Calu3 (cell line): ENCODE results near the gene HNRNPL. TPM values are rescaled to one million over a fixed set of nuclear protein-coding genes. Genes with fewer than 3 reads are reported as not detected.
A peak's percentile ranks its signal among the peaks of the same experiment; 100 is the strongest.
"Not testable (repeated sequence)": the region's sequence is repeated elsewhere in the genome, so short reads cannot be mapped to it uniquely, and the experiment has no call there.

Experiments used
- BruUV-seq: library from RNA; stranded (reverse); fragments of 400-500 nt; replicated peaks from 2 replicates; lab custom pipeline; 2021; lab: Mats Ljungman, UMichigan
- CTCF ChIA-PET: fragments of 300-600 bp; sonication (Branson Sonifier 250); formaldehyde crosslinking; loops from one replicate; lab custom pipeline; 2022; ENCODE audit warnings: antibody characterized with exemption; lab: Charles Lee
- DNase-seq: peaks from one replicate; pipeline ENCODE4 v3.0.0; 2022
- H3K27ac Mint-ChIP-seq: one replicate; pipeline ENCODE4 v1.8.0; 2022; ENCODE audit warnings: mixed read lengths; ENCODE audit not compliant: unreplicated experiment
- H3K27me3 Mint-ChIP-seq: one replicate; pipeline ENCODE4 v1.8.0; 2022; ENCODE audit warnings: mixed read lengths; ENCODE audit not compliant: unreplicated experiment
- H3K36me3 Mint-ChIP-seq: one replicate; pipeline ENCODE4 v1.8.0; 2022; ENCODE audit warnings: mild to moderate bottlenecking, moderate library complexity, mixed read lengths; ENCODE audit not compliant: insufficient read depth, unreplicated experiment
- H3K4me1 Mint-ChIP-seq: one replicate; pipeline ENCODE4 v1.8.0; 2022; ENCODE audit warnings: mild to moderate bottlenecking, low read depth, mixed read lengths; ENCODE audit not compliant: unreplicated experiment
- H3K4me3 Mint-ChIP-seq: one replicate; pipeline ENCODE4 v1.8.0; 2022; ENCODE audit warnings: mild to moderate bottlenecking, low read depth, moderate library complexity, mixed read lengths; ENCODE audit not compliant: unreplicated experiment
- H3K9me3 Mint-ChIP-seq: one replicate; pipeline ENCODE4 v1.8.0; 2022; ENCODE audit warnings: low read depth, mixed read lengths; ENCODE audit not compliant: unreplicated experiment
- CTCF ChIP-seq: fragments of 200-600 bp; IDR thresholded peaks from one replicate; pipeline ENCODE4 v1.8.0; 2022; ENCODE audit warnings: antibody characterized with exemption; ENCODE audit not compliant: unreplicated experiment
- intact Hi-C: fragments of 100-400 bp; cut with micrococcal nuclease; formaldehyde crosslinking; loops from one replicate; pipeline ENCODE4 v1.10.0; 2022; ENCODE audit not compliant: unreplicated experiment
- total RNA-seq: library from RNA; stranded (reverse); gene quantifications from 2 replicates; pipeline ENCODE4 v1.2.3, GENCODE V29; 2022

The HNRNPL gene
- total RNA-seq, 1 experiment from 2014 or later, result 408 TPM

DNA sequence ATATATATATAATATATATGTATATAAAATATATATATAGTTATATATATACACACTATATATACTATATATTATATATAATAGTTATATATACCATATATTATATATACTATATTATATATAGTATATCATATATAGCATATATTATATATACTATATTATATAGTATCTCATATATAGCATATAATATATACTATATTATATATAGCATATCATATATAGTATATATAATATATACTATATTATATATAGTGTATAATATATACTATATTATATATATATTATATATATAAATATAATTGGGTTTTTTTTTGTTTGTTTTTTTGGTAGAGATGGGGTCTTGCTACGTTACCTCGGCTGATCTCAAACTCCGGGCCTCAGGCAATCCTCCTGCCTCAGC, 11.6 kb upstream of the HNRNPL start:
- no peaks in the 10 kb centered on the region for H3K9me3 Mint-ChIP-seq
- CTCF ChIA-PET, result interaction anchor here (4.1 kb wide), 1 partner anchor 9 kb away, joined by 19 read pairs; no protein-coding TSS in a partner anchor
- BruUV-seq, result no TSS peak
- intact Hi-C loops, result no loop called here
- H3K36me3 Mint-ChIP-seq, result peaks cover 11% of the 10 kb centered on the region
- no peaks in the 10 kb centered on the region for H3K27me3 Mint-ChIP-seq
- no peak overlapping the region for H3K4me3 Mint-ChIP-seq
- peaks cover 37% of the 10 kb centered on the region for H3K4me1 Mint-ChIP-seq
- no peak for TF ChIP-seq CTCF
- no peak overlapping the region for H3K27ac Mint-ChIP-seq
- DNase-seq, result no peak

DNA sequence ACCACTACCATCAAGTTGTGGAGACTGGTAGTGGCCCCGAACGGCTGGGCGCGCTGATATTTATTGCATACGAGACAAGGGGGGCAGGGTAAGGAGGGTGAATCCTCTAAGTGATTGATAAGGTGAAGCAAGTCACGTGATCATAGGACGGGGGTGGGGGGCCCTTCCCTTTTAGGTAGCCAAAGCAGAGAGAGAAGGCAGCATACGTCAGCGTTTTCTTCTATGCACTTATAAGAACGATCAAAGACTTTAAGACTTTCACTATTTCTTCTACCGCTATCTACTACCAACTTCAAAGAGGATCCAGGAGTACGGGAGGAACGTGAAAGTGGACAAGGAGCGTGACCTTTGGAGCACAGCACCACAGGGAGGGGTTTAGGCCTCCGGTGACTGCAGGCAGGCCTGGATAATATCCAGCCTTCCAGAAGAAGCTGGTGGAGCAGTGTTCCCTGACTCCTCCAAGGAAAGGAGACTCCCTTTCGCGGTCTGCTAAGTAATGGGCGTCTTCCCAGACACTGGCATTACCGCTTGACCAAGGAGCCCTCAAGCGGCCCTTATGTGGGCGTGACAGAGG, 9.9 kb upstream of the HNRNPL start:
- DNase-seq, CTCF ChIA-PET, H3K4me3 Mint-ChIP-seq, H3K9me3 Mint-ChIP-seq, H3K27me3 Mint-ChIP-seq, H3K36me3 Mint-ChIP-seq, intact Hi-C loops, BruUV-seq, H3K27ac Mint-ChIP-seq: not testable (repeated sequence)
- peaks cover 23% of the 10 kb centered on the region for H3K4me1 Mint-ChIP-seq

- Mint-ChIP-seq H3K9me3 (no peaks in the 10 kb centered on the region), H3K27me3 (no peaks in the 10 kb centered on the region), H3K4me1 (peaks cover under 1% of the 10 kb centered on the region), H3K27ac (no peak overlapping the region), H3K36me3 (peaks cover 15% of the 10 kb centered on the region), H3K4me3 (no peak overlapping the region)
- no TSS peak for BruUV-seq
- no peak for TF ChIP-seq CTCF
- no peak for DNase-seq
- CTCF ChIA-PET, result no interaction called here
- intact Hi-C loops, result no loop called here
These were observed 7.0 kb upstream of the HNRNPL start for GRCh38 chr19:38856813-38857212.

DNA sequence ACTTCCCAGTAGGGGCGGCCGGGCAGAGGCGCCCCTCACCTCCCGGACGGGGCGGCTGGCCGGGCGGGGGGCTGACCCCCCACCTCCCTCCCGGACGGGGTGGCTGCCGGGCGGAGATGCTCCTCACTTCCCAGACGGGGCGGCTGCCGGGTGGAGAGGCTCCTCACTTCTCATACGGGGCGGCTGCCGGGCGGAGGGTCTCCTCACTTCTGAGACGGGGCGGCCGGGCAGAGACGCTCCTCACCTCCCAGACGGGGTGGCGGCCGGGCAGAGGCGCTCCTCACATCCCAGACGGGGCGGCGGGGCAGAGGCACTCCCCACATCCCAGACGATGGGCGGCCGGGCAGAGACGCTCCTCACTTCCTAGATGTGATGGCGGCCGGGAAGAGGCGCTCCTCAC, 6.0 kb upstream of the HNRNPL start:
- DNase-seq, CTCF ChIA-PET, H3K27ac Mint-ChIP-seq, H3K9me3 Mint-ChIP-seq, BruUV-seq, H3K4me3 Mint-ChIP-seq, intact Hi-C loops, H3K27me3 Mint-ChIP-seq: not testable (repeated sequence)
- peaks cover 11% of the 10 kb centered on the region for H3K4me1 Mint-ChIP-seq
- peaks cover 25% of the 10 kb centered on the region for H3K36me3 Mint-ChIP-seq

GRCh38 chr19:38854961-38855360, 5.2 kb upstream of the HNRNPL start:
- H3K4me3 Mint-ChIP-seq, H3K27ac Mint-ChIP-seq, H3K27me3 Mint-ChIP-seq, H3K9me3 Mint-ChIP-seq, DNase-seq, BruUV-seq, CTCF ChIA-PET: not testable (repeated sequence)
- H3K36me3 Mint-ChIP-seq, result peaks cover 33% of the 10 kb centered on the region
- intact Hi-C loops, result loop anchor here (5.0 kb wide), 1 partner anchor 32 kb away; no protein-coding TSS in a partner anchor
- H3K4me1 Mint-ChIP-seq, result peaks cover 17% of the 10 kb centered on the region

- peak overlapping the region; percentile 98 for H3K27ac Mint-ChIP-seq
- peak overlapping the region; percentile 82 for H3K4me3 Mint-ChIP-seq
- BruUV-seq, result no TSS peak
- no peak for TF ChIP-seq CTCF
- H3K9me3 Mint-ChIP-seq, result no peaks in the 10 kb centered on the region
- peaks cover 14% of the 10 kb centered on the region for H3K27me3 Mint-ChIP-seq
- peaks cover 21% of the 10 kb centered on the region for H3K4me1 Mint-ChIP-seq
- CTCF ChIA-PET, result interaction anchor here (0.6 to 3.3 kb wide), 4 partner anchors 10 to 78 kb away, joined by 3 to 19 read pairs (median 6); partner anchors contain the start of genes MRPS12 and SARS2
- no peak for DNase-seq
- peaks cover 51% of the 10 kb centered on the region for H3K36me3 Mint-ChIP-seq
- intact Hi-C loops, result loop anchor here (5.0 kb wide), 1 partner anchor 34 kb away; no protein-coding TSS in a partner anchor
These were observed 3.4 kb upstream of the HNRNPL start for GRCh38 chr19:38853214-38853613.
